CD14-positive monocyte (primary cell): ENCODE results near the gene KIDINS220. TPM values are rescaled to one million over a fixed set of nuclear protein-coding genes. Genes with fewer than 3 reads are reported as not detected.

ENCODE experiments used
- DNase-seq, 3 donors: peaks; one replicate each; pipeline ENCODE4 v3.0.0-alpha.2; 2011 to 2022
- H2AFZ ChIP-seq: 2 replicates; pipeline ENCODE4 v1.6.0; 2012; ENCODE audit warnings: mild to moderate bottlenecking, low read depth, low read length, inconsistent platforms; ENCODE audit not compliant: insufficient read depth, poor library complexity, severe bottlenecking
- H3K27ac ChIP-seq, 2 donors: 1 replicate in 1 of 2; 2 replicates in 1 of 2; pipeline ENCODE4 v1.5.1; 2012 to 2013; ENCODE audit warnings: low read length in 2 of 2, control low read depth in 1 of 2, inconsistent platforms in 1 of 2, low read depth in 1 of 2, mild to moderate bottlenecking in 1 of 2
- H3K27me3 ChIP-seq, 2 donors: one replicate each; pipeline versions ENCODE4 v1.6.0 to v1.6.1; 2011 to 2013; ENCODE audit warnings: low read length in 2 of 2; ENCODE audit not compliant: control insufficient read depth in 2 of 2, insufficient read depth in 2 of 2
- H3K36me3 ChIP-seq, 2 donors: replicated peaks in 1 of 2; 1 replicate in 1 of 2; 2 replicates in 1 of 2; pipeline versions ENCODE4 v1.5.1 to v1.6.1; 2012 to 2013; ENCODE audit warnings: low read length in 2 of 2, control low read depth in 1 of 2, inconsistent platforms in 1 of 2, mild to moderate bottlenecking in 1 of 2; ENCODE audit not compliant: insufficient read depth in 2 of 2, control insufficient read depth in 1 of 2
- H3K4me1 ChIP-seq, 2 donors: 1 replicate in 1 of 2; 2 replicates in 1 of 2; pipeline versions ENCODE4 v1.5.1 to v1.6.1; 2012 to 2013; ENCODE audit warnings: low read length in 2 of 2, control low read depth in 1 of 2, inconsistent platforms in 1 of 2, mild to moderate bottlenecking in 1 of 2, moderate library complexity in 1 of 2; ENCODE audit not compliant: insufficient read depth in 2 of 2, control insufficient read depth in 1 of 2
- H3K4me2 ChIP-seq: replicated peaks from 2 replicates; pipeline ENCODE3; 2012; ENCODE audit warnings: low read length, moderate library complexity, mild to moderate bottlenecking; ENCODE audit not compliant: poor library complexity, severe bottlenecking; ENCODE audit errors: extremely low read depth
- H3K4me3 ChIP-seq, 3 experiments: fragments of 200-600 bp in 1 of 3; sonication (generic) in 1 of 3; replicated peaks in 1 of 3; 1 replicate in 2 of 3; 2 replicates in 1 of 3; pipeline ENCODE4 v1.5.1; 2011 to 2013; ENCODE audit warnings: low read length in 3 of 3, mild to moderate bottlenecking in 3 of 3, control low read depth in 2 of 3, low read depth in 2 of 3, inconsistent platforms in 1 of 3, moderate library complexity in 1 of 3
- H3K79me2 ChIP-seq: 2 replicates; pipeline ENCODE4 v1.6.0; 2012; ENCODE audit warnings: mild to moderate bottlenecking, control low read depth, inconsistent platforms, low read length, moderate library complexity; ENCODE audit not compliant: insufficient read depth
- H3K9ac ChIP-seq: 2 replicates; pipeline ENCODE4 v1.6.0; 2017; ENCODE audit warnings: low read length, mild to moderate bottlenecking; ENCODE audit not compliant: insufficient read depth, poor library complexity, severe bottlenecking
- H3K9me3 ChIP-seq, 2 donors: replicated peaks in 1 of 2; 1 replicate in 1 of 2; 2 replicates in 1 of 2; pipeline versions ENCODE4 v1.5.1 to v1.6.1; 2012 to 2013; ENCODE audit warnings: low read length in 2 of 2, control low read depth in 1 of 2; ENCODE audit not compliant: control insufficient read depth in 1 of 2, insufficient read depth in 1 of 2
- H4K20me1 ChIP-seq: 2 replicates; pipeline ENCODE4 v1.6.0; 2012; ENCODE audit warnings: mild to moderate bottlenecking, low read length, control low read depth, moderate library complexity; ENCODE audit not compliant: insufficient read depth
- H3K27ac Mint-ChIP-seq, 7 donors: one replicate each; pipeline ENCODE4 v1.8.0; 2020; ENCODE audit warnings: mild to moderate bottlenecking in 7 of 7, mixed read lengths in 7 of 7, moderate library complexity in 6 of 7, inconsistent platforms in 2 of 7
- H3K27me3 Mint-ChIP-seq, 3 donors: one replicate each; pipeline ENCODE4 v1.8.0; 2021 to 2022; ENCODE audit warnings: low read depth in 3 of 3, mild to moderate bottlenecking in 3 of 3, mixed read lengths in 3 of 3, moderate library complexity in 3 of 3, inconsistent platforms in 1 of 3
- H3K36me3 Mint-ChIP-seq, 2 donors: one replicate each; pipeline ENCODE4 v1.8.0; 2020; ENCODE audit warnings: mixed read lengths in 2 of 2, inconsistent platforms in 1 of 2, mild to moderate bottlenecking in 1 of 2
- H3K4me1 Mint-ChIP-seq: one replicate; pipeline ENCODE4 v1.8.0; 2020; ENCODE audit warnings: mild to moderate bottlenecking, mixed read lengths
- H3K4me3 Mint-ChIP-seq, 2 donors: one replicate each; pipeline ENCODE4 v1.8.0; 2020; ENCODE audit warnings: mild to moderate bottlenecking in 2 of 2, mixed read lengths in 2 of 2, moderate library complexity in 1 of 2
- H3K9me3 Mint-ChIP-seq, 7 donors: one replicate each; pipeline ENCODE4 v1.8.0; 2020 to 2022; ENCODE audit warnings: mixed read lengths in 7 of 7, mild to moderate bottlenecking in 6 of 7, moderate library complexity in 6 of 7, inconsistent platforms in 2 of 7
- CTCF ChIP-seq: fragments of 200-600 bp; IDR thresholded peaks from one replicate; pipeline ENCODE4 v1.8.0; 2022; ENCODE audit warnings: antibody characterized with exemption, mild to moderate bottlenecking
- WGBS: methylation state at CpG from one replicate; pipeline ENCODE4 v1.1.5; 2013; ENCODE audit warnings: missing lambda C conversion rate; ENCODE audit not compliant: insufficient coverage; 5-methylcytosine and 5-hydroxymethylcytosine counted together
- intact Hi-C, 2 donors: fragments of 100-400 bp; cut with micrococcal nuclease; formaldehyde crosslinking; loops; one replicate each; pipeline versions ENCODE4 v1.15.0 to v1.15.1; 2023
- polyA plus RNA-seq, 3 donors: library from polyadenylated mRNA; depleted of rRNA in 1 of 3; unstranded in 2 of 3; stranded (reverse) in 1 of 3; fragments of 300-500 nt in 2 of 3; fragments of >200 nt in 1 of 3; fragmentation: Illumina TruSeq in 2 of 3; gene quantifications; 1 replicate in 2 of 3; 2 replicates in 1 of 3; pipeline ENCODE4 v1.2.3, GENCODE V29; 2012 to 2021

KIDINS220 gene
- polyA plus RNA-seq, 3 donors: 12.1 to 26.7 (median 26.3) TPM

DNA sequence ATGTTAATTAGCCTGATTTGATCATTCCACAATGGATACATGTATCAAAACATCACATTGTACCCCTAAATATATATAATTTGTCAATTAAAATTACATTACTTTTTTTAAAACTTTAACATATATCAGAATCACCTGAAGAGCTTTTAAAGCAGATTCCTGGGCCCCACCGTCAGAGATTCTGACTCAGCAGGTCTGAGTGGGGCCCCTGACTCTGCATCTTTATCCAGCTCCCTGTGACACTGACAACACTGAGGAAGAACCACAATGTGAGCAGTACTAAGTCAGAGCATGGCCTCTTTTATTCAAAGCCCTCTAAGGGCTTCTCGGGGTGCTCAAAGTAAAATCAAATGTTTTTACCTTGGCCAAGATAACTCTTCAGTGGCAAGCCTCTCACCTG is 9.7 kb downstream of the KIDINS220 start:
- Mint-ChIP-seq H3K27ac (no peak overlapping the region), H3K4me3 (no peak overlapping the region), H3K4me1 (peaks cover 30% of the 10 kb centered on the region), H3K27me3 (peaks cover 0 to 3% (median 2%) of the 10 kb centered on the region in 3 donors), H3K36me3 (peaks cover 40 to 43% of the 10 kb centered on the region in 2 donors), H3K9me3 (no peaks in the 10 kb centered on the region)
- Histone ChIP-seq H3K27ac (no peak overlapping the region), H3K9ac (no peak overlapping the region), H3K36me3 (peaks cover 30 to 31% of the 10 kb centered on the region in 2 donors), H3K4me3 (no peak overlapping the region), H4K20me1 (peaks cover 83% of the 10 kb centered on the region), H3K9me3 (no peaks in the 10 kb centered on the region), H2AFZ (no peak overlapping the region), H3K4me1 (peaks cover under 1 to 4% of the 10 kb centered on the region in 2 donors), H3K4me2 (no peak overlapping the region), H3K27me3 (no peaks in the 10 kb centered on the region), H3K79me2 (peaks cover 83% of the 10 kb centered on the region)
- no peak for DNase-seq
- intact Hi-C loops: no loop called here
- WGBS: 92% methylated on average over 2 of the region's 2 CpGs
- TF ChIP-seq CTCF: no peak

DNA sequence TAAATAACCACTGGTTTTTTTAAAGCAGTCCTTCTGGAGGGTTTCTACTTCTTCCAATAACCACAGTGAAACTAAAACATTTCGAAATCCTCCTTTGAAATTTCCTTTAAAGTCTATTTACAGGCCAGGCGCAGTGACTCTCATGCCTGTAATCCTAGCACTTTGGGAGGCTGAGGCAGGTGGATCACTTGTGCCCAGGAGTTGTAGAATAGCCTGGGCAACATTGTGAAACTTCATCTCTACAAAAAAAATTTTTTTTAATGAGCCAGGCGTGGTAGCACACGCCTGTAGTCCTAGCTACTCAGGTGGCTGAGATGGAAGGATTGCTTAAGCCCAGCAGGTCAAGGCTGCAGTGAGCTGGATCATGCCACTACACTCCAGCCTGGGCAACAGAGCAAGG is 15.2 kb downstream of the KIDINS220 start:
- Histone ChIP-seq H3K4me2 (peak overlapping the region; percentile 18), H4K20me1 (peaks cover 64% of the 10 kb centered on the region), H3K36me3 (peaks cover 57 to 60% of the 10 kb centered on the region in 2 donors), H3K9ac (peak overlapping the region; percentile 35), H3K9me3 (no peaks in the 10 kb centered on the region), H3K27ac (peak overlapping the region; percentile 34 to 72), H3K4me1 (peaks cover 18 to 21% of the 10 kb centered on the region in 2 donors), H3K4me3 (no peak overlapping the region), H3K79me2 (peaks cover 46% of the 10 kb centered on the region), H3K27me3 (no peaks in the 10 kb centered on the region), H2AFZ (no peak overlapping the region)
- Mint-ChIP-seq H3K9me3 (no peaks in the 10 kb centered on the region), H3K36me3 (peaks cover 46% of the 10 kb centered on the region in 2 donors), H3K27ac (peak overlapping the region; percentile 5 to 90 (median 68)), H3K27me3 (peaks cover 0 to 2% (median 1%) of the 10 kb centered on the region in 3 donors), H3K4me3 (peak overlapping the region in 1 of 2 donors; percentile 73), H3K4me1 (peaks cover 18% of the 10 kb centered on the region)
- intact Hi-C loops: no loop called here
- TF ChIP-seq CTCF: no peak
- peak in 1 of 3 donors; percentile 34 for DNase-seq
- no CpG with 5 or more reads among the region's 4 CpGs for WGBS
